ENCODE measurements around the gene METTL5. TPM values are rescaled to one million over a fixed set of nuclear protein-coding genes. Genes with fewer than 3 reads are reported as not detected.

The METTL5 gene
- total RNA-seq, 1 donor = 39.8 TPM

GRCh38 chr2:169771021-169771420 lies 53.7 kb downstream of the METTL5 start:
- no peak overlapping the region for H2AFZ ChIP-seq (ENCODE audit: low read length)
- no peak overlapping the region for H3K27ac ChIP-seq (ENCODE audit: low read depth, low read length)
- no peak for TF ChIP-seq CTCF (IDR thresholded peaks at IDR 0.05; ENCODE audit: extremely low read depth, low read depth, low read length)

GRCh38 chr2:169768262-169768995 lies 56.3 kb downstream of the METTL5 start:
- H4K20me1 ChIP-seq (ENCODE audit: insufficient read depth, low read length) = no peaks in the 10 kb centered on the region
- H3K27ac ChIP-seq (ENCODE audit: low read depth, low read length) = no peak overlapping the region
- H3K27me3 ChIP-seq (ENCODE audit: insufficient read depth, low read length) = peaks cover 28% of the 10 kb centered on the region
- H3K79me2 ChIP-seq (ENCODE audit: insufficient read depth, low read length) = no peaks in the 10 kb centered on the region
- H3K4me2 ChIP-seq (ENCODE audit: insufficient read depth, low read length) = peak overlapping the region; percentile 74
- no peaks in the 10 kb centered on the region for H3K9me3 ChIP-seq (ENCODE audit: low read depth, low read length)
- no peak for TF ChIP-seq CTCF (IDR thresholded peaks at IDR 0.05; ENCODE audit: extremely low read depth, low read depth, low read length)
- H3K4me1 ChIP-seq (ENCODE audit: insufficient read depth, low read length) = no peaks in the 10 kb centered on the region
- no peak for DNase-seq (ENCODE audit: insufficient read length, low spot score, missing footprints)
- no peaks in the 10 kb centered on the region for H3K36me3 ChIP-seq (ENCODE audit: insufficient read depth, low read length)
- peak overlapping the region; percentile 61 for H3K4me3 ChIP-seq (ENCODE audit: insufficient read depth, low read length)
- peak overlapping the region; percentile 85 for H2AFZ ChIP-seq (ENCODE audit: low read length)

More at GRCh38 chr2:169771021-169771420, 53.7 kb downstream of the METTL5 start:
- H3K4me3 ChIP-seq (ENCODE audit: insufficient read depth, low read length) = no peak overlapping the region
- DNase-seq (ENCODE audit: insufficient read length, low spot score, missing footprints) = no peak
- H3K9me3 ChIP-seq (ENCODE audit: low read depth, low read length) = no peaks in the 10 kb centered on the region
- H3K79me2 ChIP-seq (ENCODE audit: insufficient read depth, low read length) = no peaks in the 10 kb centered on the region
- H3K36me3 ChIP-seq (ENCODE audit: insufficient read depth, low read length) = no peaks in the 10 kb centered on the region
- no peak overlapping the region for H3K4me2 ChIP-seq (ENCODE audit: insufficient read depth, low read length)
- peaks cover 5% of the 10 kb centered on the region for H3K4me1 ChIP-seq (ENCODE audit: insufficient read depth, low read length)
- peaks cover 28% of the 10 kb centered on the region for H3K27me3 ChIP-seq (ENCODE audit: insufficient read depth, low read length)
- H4K20me1 ChIP-seq (ENCODE audit: insufficient read depth, low read length) = no peaks in the 10 kb centered on the region

- peak overlapping the region; percentile 36 for H3K4me2 ChIP-seq (ENCODE audit: insufficient read depth, low read length)
- no peak overlapping the region for H2AFZ ChIP-seq (ENCODE audit: low read length)
- DNase-seq (ENCODE audit: insufficient read length, low spot score, missing footprints) = peak; percentile 78
- H3K9me3 ChIP-seq (ENCODE audit: low read depth, low read length) = peaks cover under 1% of the 10 kb centered on the region
- no peak overlapping the region for H3K4me3 ChIP-seq (ENCODE audit: insufficient read depth, low read length)
- H3K4me1 ChIP-seq (ENCODE audit: insufficient read depth, low read length) = no peaks in the 10 kb centered on the region
- H3K27me3 ChIP-seq (ENCODE audit: insufficient read depth, low read length) = peaks cover 28% of the 10 kb centered on the region
- H3K79me2 ChIP-seq (ENCODE audit: insufficient read depth, low read length) = no peaks in the 10 kb centered on the region
- H3K36me3 ChIP-seq (ENCODE audit: insufficient read depth, low read length) = no peaks in the 10 kb centered on the region
- no peak overlapping the region for H3K27ac ChIP-seq (ENCODE audit: low read depth, low read length)
- peak; percentile 79 for TF ChIP-seq CTCF (IDR thresholded peaks at IDR 0.05; ENCODE audit: extremely low read depth, low read depth, low read length)
- H4K20me1 ChIP-seq (ENCODE audit: insufficient read depth, low read length) = no peaks in the 10 kb centered on the region
Observed at GRCh38 chr2:169767243-169767888, 57.3 kb downstream of the METTL5 start.

- Histone ChIP-seq H3K27ac (ENCODE audit: low read depth, low read length) (no peak overlapping the region), H4K20me1 (ENCODE audit: insufficient read depth, low read length) (no peaks in the 10 kb centered on the region), H3K4me3 (ENCODE audit: insufficient read depth, low read length) (no peak overlapping the region), H3K9me3 (ENCODE audit: low read depth, low read length) (peaks cover 2% of the 10 kb centered on the region), H3K36me3 (ENCODE audit: insufficient read depth, low read length) (no peaks in the 10 kb centered on the region), H3K79me2 (ENCODE audit: insufficient read depth, low read length) (no peaks in the 10 kb centered on the region), H2AFZ (ENCODE audit: low read length) (no peak overlapping the region), H3K27me3 (ENCODE audit: insufficient read depth, low read length) (peaks cover 24% of the 10 kb centered on the region), H3K4me2 (ENCODE audit: insufficient read depth, low read length) (no peak overlapping the region), H3K4me1 (ENCODE audit: insufficient read depth, low read length) (no peaks in the 10 kb centered on the region)
- DNase-seq (ENCODE audit: insufficient read length, low spot score, missing footprints) = no peak
- TF ChIP-seq CTCF (IDR thresholded peaks at IDR 0.05; ENCODE audit: extremely low read depth, low read depth, low read length) = no peak
Observed at GRCh38 chr2:169765523-169765922, 59.2 kb downstream of the METTL5 start.
